ENCODE results near the gene GRM8. TPM values are rescaled to one million over a fixed set of nuclear protein-coding genes. Genes with fewer than 3 reads are reported as not detected.

GRM8 gene
- total RNA-seq, 1 donor from 2014 or later: 0.41 TPM

- DNase-seq: no peak
These were observed 751.1 kb downstream of the GRM8 start for GRCh38 chr7:126501617-126502016.

- DNase-seq: no peak
These were observed 753.3 kb downstream of the GRM8 start for GRCh38 chr7:126499481-126499880.

GRCh38 chr7:126495733-126496132 lies 757.0 kb downstream of the GRM8 start:
- DNase-seq: no peak

GRCh38 chr7:126495001-126495400 lies 757.7 kb downstream of the GRM8 start:
- no peak for DNase-seq

GRCh38 chr7:126493801-126494200 lies 758.9 kb downstream of the GRM8 start:
- DNase-seq: no peak

- no peak for DNase-seq
These were observed 762.9 kb downstream of the GRM8 start for GRCh38 chr7:126489874-126490273.

GRCh38 chr7:126487728-126488442 lies 764.9 kb downstream of the GRM8 start:
- DNase-seq: no peak

GRCh38 chr7:126486806-126487205 lies 765.9 kb downstream of the GRM8 start:
- no peak for DNase-seq

- DNase-seq: no peak
These were observed 767.0 kb downstream of the GRM8 start for GRCh38 chr7:126485791-126486190.

- peak; percentile 45 for DNase-seq
These were observed 768.8 kb downstream of the GRM8 start for GRCh38 chr7:126483972-126484371.

- DNase-seq: no peak
These were observed 779.9 kb downstream of the GRM8 start for GRCh38 chr7:126472825-126473224.

GRCh38 chr7:126462405-126462804 lies 790.3 kb downstream of the GRM8 start:
- no peak for DNase-seq

- no peak for DNase-seq
These were observed 792.1 kb downstream of the GRM8 start for GRCh38 chr7:126460664-126461063.

- DNase-seq: no peak
These were observed 799.6 kb downstream of the GRM8 start for GRCh38 chr7:126453104-126453503.

GRCh38 chr7:126450269-126450671 lies 802.5 kb downstream of the GRM8 start:
- DNase-seq: peak; percentile 14

GRCh38 chr7:126449611-126450268 lies 803.0 kb downstream of the GRM8 start:
- DNase-seq: peak; percentile 46

- no peak for DNase-seq
These were observed 804.8 kb downstream of the GRM8 start for GRCh38 chr7:126447984-126448383.

- no peak for DNase-seq
These were observed 806.8 kb downstream of the GRM8 start for GRCh38 chr7:126445991-126446390.

GRCh38 chr7:126443951-126444350 lies 808.8 kb downstream of the GRM8 start:
- no peak for DNase-seq

GRCh38 chr7:126442908-126443307 lies 809.8 kb downstream of the GRM8 start:
- no peak for DNase-seq

- no peak for DNase-seq
These were observed 811.0 kb downstream of the GRM8 start for GRCh38 chr7:126441745-126442144.

GRCh38 chr7:126440542-126440941 lies 812.2 kb downstream of the GRM8 start:
- no peak for DNase-seq

- DNase-seq: no peak
These were observed 816.4 kb downstream of the GRM8 start for GRCh38 chr7:126436213-126436868.

GRCh38 chr7:126426652-126427051 lies 826.1 kb downstream of the GRM8 start:
- DNase-seq: no peak
